ENCODE measurements around the gene MGMT. TPM values are rescaled to one million over a fixed set of nuclear protein-coding genes. Genes with fewer than 3 reads are reported as not detected.

The MGMT gene
- total RNA-seq, 1 experiment from 2014 or later, result 11.5 TPM

- DNase-seq (ENCODE audit: extremely low read depth, low read depth), result no peak
These were observed 113.0 kb downstream of the MGMT start for GRCh38 chr10:129580010-129580409.

- no peak for DNase-seq (ENCODE audit: extremely low read depth, low read depth)
These were observed 113.9 kb downstream of the MGMT start for GRCh38 chr10:129580901-129581300.

GRCh38 chr10:129581827-129582411 is 114.9 kb downstream of the MGMT start:
- no peak for DNase-seq (ENCODE audit: extremely low read depth, low read depth)

GRCh38 chr10:129583831-129584230 is 116.8 kb downstream of the MGMT start:
- no peak for DNase-seq (ENCODE audit: extremely low read depth, low read depth)

- no peak for DNase-seq (ENCODE audit: extremely low read depth, low read depth)
These were observed 119.9 kb downstream of the MGMT start for GRCh38 chr10:129586898-129587443.

GRCh38 chr10:129589546-129589945 is 122.5 kb downstream of the MGMT start:
- DNase-seq (ENCODE audit: extremely low read depth, low read depth), result no peak

- DNase-seq (ENCODE audit: extremely low read depth, low read depth), result no peak
These were observed 126.9 kb downstream of the MGMT start for GRCh38 chr10:129593953-129594352.

- no peak for DNase-seq (ENCODE audit: extremely low read depth, low read depth)
These were observed 127.8 kb downstream of the MGMT start for GRCh38 chr10:129594811-129595210.

- DNase-seq (ENCODE audit: extremely low read depth, low read depth), result no peak
These were observed 131.4 kb downstream of the MGMT start for GRCh38 chr10:129598413-129598812.

- DNase-seq (ENCODE audit: extremely low read depth, low read depth), result no peak
These were observed 132.1 kb downstream of the MGMT start for GRCh38 chr10:129599160-129599559.

GRCh38 chr10:129601737-129602136 is 134.7 kb downstream of the MGMT start:
- DNase-seq (ENCODE audit: extremely low read depth, low read depth), result no peak

- no peak for DNase-seq (ENCODE audit: extremely low read depth, low read depth)
These were observed 136.0 kb downstream of the MGMT start for GRCh38 chr10:129602938-129603535.

- no peak for DNase-seq (ENCODE audit: extremely low read depth, low read depth)
These were observed 137.4 kb downstream of the MGMT start for GRCh38 chr10:129604333-129605032.

GRCh38 chr10:129605266-129605985 is 138.4 kb downstream of the MGMT start:
- no peak for DNase-seq (ENCODE audit: extremely low read depth, low read depth)

GRCh38 chr10:129605986-129606518 is 139.0 kb downstream of the MGMT start:
- no peak for DNase-seq (ENCODE audit: extremely low read depth, low read depth)

GRCh38 chr10:129607607-129608109 is 140.6 kb downstream of the MGMT start:
- no peak for DNase-seq (ENCODE audit: extremely low read depth, low read depth)

- no peak for DNase-seq (ENCODE audit: extremely low read depth, low read depth)
These were observed 141.6 kb downstream of the MGMT start for GRCh38 chr10:129608653-129609052.

GRCh38 chr10:129609551-129609950 is 142.5 kb downstream of the MGMT start:
- DNase-seq (ENCODE audit: extremely low read depth, low read depth), result no peak

GRCh38 chr10:129612481-129613109 is 145.6 kb downstream of the MGMT start:
- no peak for DNase-seq (ENCODE audit: extremely low read depth, low read depth)

- DNase-seq (ENCODE audit: extremely low read depth, low read depth), result no peak
These were observed 146.4 kb downstream of the MGMT start for GRCh38 chr10:129613377-129613980.

Measured in NCI-H460 (cell line).